Kidney tubule cell (primary cell): ENCODE data around the gene CYFIP2.
A peak's percentile ranks its signal among the peaks of the same experiment; 100 is the strongest.

ENCODE experiments used
- DNase-seq: peaks from one replicate; pipeline ENCODE4 v3.0.0-alpha.2; 2018; ENCODE audit warnings: low spot score

The CYFIP2 gene

DNA sequence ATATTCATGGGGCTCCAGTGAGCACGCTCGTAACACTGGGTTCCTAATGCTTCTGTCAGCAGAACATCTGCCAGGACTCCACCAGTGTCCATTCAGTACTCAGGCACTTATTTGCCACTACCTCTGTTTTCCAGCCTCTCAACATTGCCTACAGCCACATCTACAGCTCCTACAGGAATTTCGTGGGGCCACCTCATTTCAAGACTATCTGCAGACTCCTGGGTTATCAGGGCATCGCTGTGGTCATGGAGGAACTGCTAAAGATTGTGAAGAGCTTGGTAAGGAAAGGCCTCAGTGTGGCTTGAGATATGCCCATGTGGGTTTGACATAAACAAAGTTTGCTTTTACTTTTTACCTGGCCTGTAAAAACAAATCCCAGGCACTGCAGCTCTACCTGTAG is 92.9 kb downstream of the CYFIP2 start:
- DNase-seq = no peak

DNA sequence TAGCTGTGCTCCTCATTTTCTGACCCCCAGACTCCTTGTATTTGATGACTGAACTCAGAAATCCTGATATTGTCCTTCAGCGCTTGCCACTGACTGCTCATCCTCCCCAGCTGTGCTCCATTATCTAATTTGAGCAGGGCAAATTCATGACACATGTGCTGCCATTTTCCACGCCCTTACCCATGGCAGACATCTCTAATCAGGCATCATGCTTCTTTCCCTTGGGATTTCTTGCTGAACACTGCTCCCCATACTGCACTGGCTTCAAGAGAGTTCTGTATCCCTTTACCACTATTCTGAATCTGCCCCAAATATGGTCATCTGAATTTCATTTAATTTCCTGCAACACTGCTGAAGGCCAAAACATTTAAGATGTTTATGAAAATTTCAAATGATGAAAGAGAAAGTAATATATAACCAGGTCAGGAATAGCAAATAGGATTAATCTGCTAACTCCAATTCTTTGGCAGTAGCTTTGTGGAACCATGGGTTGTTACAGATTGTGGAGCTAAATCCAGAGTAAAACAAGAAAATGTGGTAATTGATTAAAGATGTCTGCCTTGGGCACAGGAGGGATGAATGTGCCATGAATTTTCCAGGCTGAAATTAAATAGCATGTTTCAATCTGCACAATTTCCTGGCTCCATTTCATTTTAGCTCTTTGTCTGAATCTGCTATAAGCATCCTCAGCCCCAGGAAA is 93.6 kb downstream of the CYFIP2 start:
- DNase-seq = no peak

DNA sequence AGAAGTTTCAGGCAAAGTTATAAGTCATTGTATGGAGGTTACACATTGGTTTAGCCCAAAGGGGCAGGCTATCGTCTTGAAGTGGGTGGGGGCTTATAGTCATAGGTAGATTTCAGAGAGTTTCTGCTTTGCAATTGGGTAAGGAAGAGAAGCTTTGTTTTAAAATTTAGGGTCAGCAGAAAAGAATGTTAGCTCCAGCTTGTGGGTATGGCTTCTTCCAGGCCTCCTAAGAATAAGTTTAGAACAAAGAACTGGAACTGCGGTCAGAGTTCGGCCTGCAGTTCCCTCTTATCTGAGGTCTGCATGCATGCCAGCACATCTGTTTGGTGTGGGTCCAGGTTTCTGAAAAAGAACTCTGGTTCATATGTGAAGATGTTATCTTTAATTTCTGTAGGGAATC is 96.1 kb downstream of the CYFIP2 start:
- DNase-seq = no peak

DNA sequence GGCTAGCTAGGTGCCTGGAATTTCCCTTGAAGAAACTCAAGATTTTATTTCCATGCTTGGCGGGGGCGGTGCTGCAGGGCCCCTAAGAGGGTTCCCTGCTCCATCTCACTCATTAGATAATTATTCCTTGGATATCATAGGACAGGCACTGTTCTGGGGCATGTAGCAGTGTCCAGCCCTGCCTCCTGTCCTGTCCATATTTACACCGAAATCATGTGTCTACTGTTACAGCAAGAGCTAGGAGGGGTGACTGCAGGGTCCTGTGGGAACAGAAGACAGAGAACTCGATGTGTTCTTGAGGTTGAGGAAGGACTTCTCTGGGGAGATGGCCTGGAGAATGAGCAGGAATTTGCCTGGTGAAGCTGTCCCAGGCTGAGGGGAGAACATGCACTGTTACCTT is 96.6 kb downstream of the CYFIP2 start:
- no peak for DNase-seq

- no peak for DNase-seq
Measured at GRCh38 chr5:157362982-157363381, 97.1 kb downstream of the CYFIP2 start.

DNA sequence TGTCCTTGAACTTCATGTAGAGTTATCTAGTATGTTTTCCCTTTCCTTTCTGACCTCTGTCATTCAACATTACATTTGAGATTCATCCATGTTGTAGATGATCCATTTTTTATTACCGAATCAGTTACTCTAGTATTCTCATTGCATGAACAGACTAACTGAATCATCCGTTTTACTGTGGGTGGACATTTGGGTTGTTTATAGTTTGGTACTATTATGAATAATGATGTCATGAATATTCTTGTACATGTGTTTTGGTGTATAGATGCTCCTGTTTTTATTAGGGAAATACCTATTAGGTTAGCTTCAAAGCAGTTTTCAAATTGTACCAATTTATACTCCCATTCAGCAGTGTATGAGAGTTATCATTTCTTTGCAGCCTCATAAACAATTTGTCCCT is 99.8 kb downstream of the CYFIP2 start:
- no peak for DNase-seq

GRCh38 chr5:157366741-157367674 is 101.1 kb downstream of the CYFIP2 start:
- peak; percentile 35 for DNase-seq

DNA sequence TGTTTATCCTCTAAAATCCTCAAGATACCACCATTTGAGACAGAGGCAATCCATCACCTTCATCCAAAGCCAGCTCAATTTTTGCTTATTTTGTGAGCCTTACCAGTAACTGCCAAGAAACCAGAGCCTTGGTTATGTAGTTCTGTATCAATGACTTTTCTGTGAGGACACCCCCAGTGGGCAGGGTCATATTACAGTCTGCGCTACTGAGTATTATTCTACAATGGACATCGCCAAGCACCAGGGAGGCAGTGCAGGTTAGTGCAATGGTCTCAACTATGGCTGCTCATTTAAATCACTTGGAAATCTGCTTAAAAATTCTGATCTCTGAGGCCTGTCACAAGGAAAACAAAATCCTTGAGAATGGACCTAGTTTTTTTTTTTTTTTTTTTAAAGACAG is 103.6 kb downstream of the CYFIP2 start:
- DNase-seq = no peak

- DNase-seq = no peak
Measured at GRCh38 chr5:157370967-157371366, 105.0 kb downstream of the CYFIP2 start.

GRCh38 chr5:157371655-157372471 is 105.9 kb downstream of the CYFIP2 start:
- peak; percentile 64 for DNase-seq

GRCh38 chr5:157372472-157372822 is 106.5 kb downstream of the CYFIP2 start:
- no peak for DNase-seq

- DNase-seq = no peak
Measured at GRCh38 chr5:157378509-157378908, 112.6 kb downstream of the CYFIP2 start.

GRCh38 chr5:157379983-157380382 is 114.1 kb downstream of the CYFIP2 start:
- no peak for DNase-seq

DNA sequence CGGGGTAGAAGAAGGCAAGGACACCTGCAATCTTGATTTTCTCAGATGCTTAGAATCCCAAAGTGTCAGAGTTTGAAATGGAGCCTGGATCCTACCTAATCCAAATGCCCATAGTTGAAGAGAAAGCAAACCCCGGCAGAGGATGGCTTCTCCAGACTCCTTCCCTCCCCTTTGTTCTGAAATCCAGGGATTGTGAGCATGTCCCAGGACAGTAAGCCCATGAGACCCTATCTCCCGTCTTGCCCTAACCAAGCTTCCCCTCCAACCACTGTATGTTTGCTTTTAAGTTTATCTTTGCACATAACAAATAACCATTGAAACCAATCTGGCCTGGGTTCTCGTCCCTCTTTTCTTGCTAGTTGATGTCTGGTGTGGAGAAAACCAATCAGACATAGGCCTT is 115.8 kb downstream of the CYFIP2 start:
- DNase-seq = no peak

- no peak for DNase-seq
Measured at GRCh38 chr5:157382996-157383800, 117.3 kb downstream of the CYFIP2 start.

DNA sequence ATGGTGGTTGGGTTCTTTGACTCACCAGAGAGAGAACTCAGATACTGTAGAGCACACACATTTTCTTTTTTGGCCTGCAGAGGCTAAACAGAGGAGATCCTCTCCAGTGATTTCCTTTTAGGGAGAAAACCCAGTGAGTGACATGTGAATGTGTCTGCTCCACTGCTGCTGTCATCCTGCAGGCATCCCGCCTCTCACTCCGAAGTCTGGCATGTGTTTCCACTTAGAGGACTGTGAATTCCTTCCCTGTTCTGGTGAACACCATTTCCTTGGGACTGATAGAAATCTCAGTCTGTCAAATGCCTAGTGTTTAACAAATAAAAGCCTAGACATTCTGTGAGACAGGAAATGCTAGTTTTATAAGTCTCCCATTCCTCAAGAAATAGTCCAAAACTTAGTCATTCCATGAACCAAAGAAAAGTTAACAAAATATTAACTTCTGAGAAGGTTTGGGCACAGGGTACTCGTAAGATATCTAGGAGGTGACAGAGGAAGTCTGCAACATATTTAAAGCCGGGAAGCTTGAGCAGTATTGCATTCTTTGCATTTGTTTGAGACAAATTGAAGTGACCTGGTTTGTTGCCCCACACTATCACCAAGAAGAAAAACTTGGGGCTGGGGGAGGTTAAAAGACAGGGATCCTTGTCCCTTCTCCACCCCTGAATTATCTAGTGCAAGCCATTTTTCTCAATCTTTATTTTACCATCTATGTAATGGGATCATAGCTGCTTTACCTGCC is 119.2 kb downstream of the CYFIP2 start:
- peak; percentile 99 for DNase-seq

DNA sequence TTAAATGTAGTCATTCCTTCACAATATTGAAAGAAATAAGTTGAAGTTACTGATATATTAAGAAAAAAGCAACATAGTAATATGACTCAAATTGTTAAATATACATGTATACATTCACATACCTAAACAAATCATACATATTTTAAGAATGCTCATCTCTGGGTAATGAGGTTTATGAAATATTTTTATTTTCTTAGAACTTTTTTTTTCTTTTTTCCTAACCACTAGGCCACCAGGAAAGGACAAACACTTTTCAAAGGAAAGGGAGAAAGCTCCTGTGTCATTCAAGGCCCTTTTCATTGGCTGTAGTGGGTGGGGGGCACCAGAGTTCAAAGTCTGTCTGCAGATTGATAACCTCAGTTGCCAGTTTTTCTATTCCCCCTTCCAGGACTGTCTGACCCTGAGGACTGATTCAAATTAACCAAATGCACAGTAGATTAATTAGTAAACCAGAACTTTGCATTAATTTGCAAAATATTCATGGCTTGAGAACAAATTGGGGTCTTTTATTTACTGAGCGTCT is 121.2 kb downstream of the CYFIP2 start:
- DNase-seq = no peak

- DNase-seq = peak; percentile 83
Measured at GRCh38 chr5:157387683-157388093, 121.8 kb downstream of the CYFIP2 start.

- DNase-seq = no peak
Measured at GRCh38 chr5:157388111-157388710, 122.3 kb downstream of the CYFIP2 start.

DNA sequence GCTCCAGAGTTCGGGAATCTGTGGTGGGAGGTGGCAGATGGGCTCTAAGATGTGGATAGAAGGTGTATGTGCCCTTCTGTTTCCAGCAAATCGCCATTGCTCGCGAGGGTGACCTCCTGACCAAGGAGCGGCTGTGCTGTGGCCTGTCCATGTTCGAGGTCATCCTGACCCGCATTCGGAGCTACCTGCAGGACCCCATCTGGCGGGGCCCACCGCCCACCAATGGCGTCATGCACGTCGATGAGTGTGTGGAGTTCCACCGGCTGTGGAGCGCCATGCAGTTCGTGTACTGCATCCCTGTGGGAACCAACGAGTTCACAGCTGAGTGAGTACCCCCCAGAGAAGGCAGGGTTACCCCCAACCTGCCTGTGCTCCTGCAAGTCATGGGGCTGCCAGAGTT is 123.2 kb downstream of the CYFIP2 start:
- no peak for DNase-seq
